ENCODE measurements around the gene TMEM184C.

TMEM184C gene

DNA sequence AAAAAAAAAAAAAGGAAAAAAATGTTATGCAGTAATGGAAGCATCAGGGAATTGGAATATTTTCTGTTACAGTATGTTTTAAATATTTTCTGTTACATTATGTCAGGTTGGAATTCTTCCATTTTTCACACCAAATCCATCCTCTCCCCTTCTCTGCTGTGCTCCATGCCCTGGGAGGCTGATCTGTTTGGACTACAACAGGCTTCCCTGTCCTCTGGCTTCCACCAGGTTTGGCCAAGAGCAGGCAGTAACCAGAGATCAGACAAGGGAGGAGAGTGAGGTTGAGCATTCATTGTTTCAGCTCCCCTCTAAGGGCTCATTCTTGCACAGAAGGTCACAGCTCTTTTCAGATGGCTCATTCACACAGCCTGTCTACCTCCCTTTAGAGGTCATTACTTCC is 11.7 kb upstream of the TMEM184C start:
- DNase-seq = no peak

DNA sequence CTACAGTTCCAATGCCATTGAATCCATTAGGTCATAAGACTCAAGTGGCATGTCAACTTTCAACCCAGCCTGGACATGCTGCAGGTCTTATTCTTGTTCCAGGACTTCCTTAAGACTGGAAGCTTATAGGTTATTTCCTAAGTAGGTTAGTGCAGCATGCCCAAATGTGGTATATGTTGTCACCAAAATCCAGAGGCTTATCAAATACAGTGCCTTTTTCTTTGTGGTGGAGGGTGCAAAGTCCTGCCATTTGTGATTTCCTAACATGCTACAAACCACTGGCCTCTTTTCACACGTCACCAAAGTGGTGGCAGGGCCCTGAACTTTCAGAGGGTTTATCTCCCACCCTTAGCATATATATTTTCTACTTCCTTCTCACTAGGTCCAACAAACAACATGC is 9.7 kb upstream of the TMEM184C start:
- no peak for DNase-seq

DNA sequence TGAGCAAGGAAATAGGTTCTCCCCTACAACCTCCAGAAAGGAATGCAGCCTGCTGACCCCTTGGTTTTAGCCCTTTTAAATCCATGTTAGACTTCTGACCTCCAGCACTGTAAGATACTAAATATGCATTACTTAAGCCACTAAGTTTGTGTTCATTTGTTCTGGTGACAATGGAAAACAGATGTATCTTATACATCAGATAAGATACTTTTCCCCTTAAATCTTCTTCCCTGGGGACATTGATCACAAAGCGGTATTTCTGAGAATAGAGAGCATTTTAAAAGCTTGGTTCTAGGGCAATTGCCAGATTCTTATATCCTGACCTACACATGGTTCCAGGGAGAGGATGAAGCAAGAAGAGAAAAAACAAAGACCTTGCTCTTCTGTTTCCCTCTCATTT is 6.5 kb upstream of the TMEM184C start:
- no peak for DNase-seq

DNA sequence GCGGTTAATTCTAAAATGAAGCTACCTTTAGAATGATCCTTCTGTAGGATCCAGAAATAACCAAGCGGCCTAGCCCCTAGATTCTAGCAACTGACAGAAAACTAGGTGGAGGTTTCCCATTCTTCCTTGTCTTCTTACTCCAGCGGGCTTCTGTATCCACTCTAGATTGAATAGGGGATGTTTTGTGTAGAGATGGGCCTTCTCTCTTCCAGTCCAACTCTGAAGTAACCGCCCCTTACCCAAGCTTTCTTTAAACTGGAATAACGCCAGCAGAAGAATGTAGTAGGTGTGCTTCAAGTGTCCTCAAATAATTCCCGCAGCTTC is 386 bp upstream of the TMEM184C start:
- no peak for DNase-seq

DNA sequence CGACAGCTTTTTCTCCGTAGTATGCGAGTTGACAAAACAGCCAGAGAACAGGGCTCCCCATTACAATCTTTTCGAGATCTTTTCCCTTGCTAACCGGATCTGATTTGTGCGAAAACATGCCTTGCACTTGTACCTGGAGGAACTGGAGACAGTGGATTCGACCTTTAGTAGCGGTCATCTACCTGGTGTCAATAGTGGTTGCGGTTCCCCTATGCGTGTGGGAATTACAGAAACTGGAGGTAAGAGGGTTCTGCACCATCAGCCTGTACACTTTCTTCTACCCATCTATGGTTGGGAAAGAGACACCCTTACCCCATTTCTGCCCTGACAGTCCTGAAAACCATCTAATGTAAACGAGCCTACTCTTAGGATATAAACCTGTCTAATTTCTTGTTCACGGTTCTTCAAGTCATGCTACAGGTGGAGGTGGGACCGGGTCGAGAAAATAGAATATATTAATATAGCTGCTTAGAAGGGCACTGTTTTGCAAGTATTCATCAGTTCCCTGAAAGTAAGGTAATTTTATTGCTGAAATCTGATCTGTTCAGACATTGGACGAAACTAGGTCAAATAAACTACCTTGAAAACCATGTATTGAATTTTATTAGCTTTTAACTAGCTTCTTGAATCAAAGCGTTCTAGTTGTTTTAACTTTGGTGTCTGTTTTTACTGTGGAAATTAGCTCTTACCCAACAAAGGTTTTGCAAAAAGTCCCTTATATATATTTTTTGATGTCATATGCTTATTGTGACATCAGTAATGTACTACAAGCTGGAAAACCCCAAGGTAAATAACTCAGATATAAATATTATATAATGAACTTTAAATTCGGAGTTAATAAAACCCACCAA is 869 bp downstream of the TMEM184C start:
- no peak for DNase-seq

DNA sequence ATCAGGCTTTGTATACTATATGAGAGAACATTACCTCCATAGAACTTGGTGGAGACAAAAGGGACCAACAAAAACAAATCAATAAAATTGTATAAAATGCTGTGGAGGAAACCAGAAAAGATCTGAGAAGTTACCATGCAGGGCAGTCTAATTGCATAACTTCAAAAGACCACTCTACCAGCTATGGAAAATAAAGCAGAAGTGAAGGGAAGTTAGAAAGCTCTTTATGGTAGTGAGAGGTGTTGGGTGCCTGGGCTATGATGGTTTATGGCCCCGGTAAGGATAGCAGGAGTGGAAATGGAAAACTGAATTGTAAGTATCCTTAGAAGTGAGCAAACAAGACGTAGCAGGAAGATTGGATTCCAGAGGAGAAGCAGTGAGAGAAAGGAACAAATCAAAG is 3.1 kb downstream of the TMEM184C start:
- no peak for DNase-seq

DNA sequence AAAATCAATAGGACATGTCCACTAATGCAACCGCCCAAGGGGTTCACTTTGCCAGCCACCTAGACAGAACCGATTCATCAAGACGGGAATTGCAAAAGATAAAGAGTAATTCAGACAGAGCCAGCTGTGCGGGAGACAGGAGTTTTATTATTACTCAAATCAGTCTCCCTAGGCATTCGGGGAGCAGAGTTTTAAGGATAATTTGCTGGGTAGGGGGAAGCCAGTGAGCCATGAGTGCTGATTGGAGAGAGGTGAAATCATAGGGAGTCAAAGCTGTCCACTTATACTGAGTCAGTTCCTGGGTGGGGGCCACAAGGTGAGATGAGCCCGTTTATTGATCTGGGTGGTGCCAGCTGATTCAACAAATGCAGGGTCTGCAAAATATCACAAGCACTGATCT is 8.5 kb downstream of the TMEM184C start:
- DNase-seq = no peak

DNA sequence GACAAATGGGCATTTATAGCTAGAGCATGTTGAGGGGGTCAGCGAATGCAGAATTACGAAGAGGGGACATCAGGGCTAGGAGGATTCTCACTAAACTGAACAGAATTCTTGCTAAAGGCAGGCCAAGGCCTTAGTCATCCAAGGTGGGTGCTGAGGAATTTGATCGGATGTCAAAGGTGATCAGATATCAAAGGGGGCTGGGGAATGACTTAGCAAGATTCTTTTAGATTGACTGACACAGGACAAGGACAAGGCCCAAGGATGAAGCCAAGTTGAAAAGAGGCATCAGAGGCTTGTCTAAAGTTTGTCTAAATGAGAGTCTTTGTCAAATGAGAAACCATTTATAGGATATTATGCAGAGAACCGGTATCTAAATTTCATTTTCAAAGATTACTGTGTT is 9.7 kb downstream of the TMEM184C start:
- DNase-seq = no peak

DNA sequence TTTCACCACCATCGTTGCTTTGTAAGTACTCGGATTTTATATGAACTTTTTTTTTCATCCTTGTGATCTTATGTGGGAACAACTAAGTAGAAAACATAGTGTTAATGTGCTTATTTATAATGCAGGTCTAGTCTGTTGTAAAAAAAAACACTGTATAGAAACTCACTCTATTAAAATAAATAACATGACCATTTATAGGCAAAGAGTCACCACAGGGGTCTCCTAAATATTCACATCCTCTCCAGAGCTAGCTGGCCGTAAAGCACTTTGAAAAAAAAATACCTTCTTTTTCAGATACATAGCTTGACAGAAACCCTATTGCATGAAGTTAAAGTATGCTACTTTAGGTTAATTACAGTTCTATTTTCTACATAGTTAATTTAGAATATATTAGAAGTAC is 11.2 kb downstream of the TMEM184C start:
- DNase-seq = no peak

DNA sequence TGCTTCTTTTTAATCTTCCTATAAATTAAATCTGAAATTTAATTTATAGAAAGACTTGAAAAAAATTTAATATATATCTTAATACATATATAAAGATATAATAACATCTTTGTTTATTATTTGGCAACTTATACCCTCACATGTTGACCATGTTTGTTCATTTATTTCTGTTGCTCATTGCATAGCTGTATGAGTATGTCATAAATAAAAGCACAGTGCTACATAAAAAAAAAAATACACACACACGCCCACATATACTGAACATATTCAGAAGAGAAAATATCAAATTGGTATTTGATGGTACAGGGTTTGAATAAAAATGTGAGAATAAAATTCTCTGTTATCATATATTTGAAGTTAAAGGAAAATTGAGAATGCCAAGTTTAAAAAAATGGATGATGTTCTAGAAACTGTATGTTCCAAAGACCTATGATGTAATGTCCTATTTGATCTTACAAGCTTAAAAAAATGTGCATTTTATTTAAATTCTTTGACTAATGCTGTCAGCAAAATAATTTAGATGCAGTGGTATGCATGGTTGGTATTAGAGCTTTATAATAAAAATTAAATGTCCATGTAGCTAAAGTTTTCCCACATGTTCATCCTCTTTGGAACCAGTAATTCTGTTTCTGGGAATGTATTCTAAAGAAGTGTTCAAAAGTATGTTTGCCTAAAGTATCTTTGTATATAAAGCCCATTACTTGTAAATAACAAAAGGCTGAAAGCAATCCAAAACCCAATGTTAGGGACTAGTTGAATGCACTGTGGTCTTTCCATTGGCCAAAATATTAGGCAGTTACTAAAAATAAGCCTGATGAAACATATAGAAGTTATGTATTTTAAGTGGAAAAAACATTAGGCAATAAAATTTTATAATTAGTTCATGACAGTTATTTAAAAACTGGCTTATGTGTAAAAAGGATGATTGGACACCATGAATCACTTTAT is 12.9 kb downstream of the TMEM184C start:
- no peak for DNase-seq

DNA sequence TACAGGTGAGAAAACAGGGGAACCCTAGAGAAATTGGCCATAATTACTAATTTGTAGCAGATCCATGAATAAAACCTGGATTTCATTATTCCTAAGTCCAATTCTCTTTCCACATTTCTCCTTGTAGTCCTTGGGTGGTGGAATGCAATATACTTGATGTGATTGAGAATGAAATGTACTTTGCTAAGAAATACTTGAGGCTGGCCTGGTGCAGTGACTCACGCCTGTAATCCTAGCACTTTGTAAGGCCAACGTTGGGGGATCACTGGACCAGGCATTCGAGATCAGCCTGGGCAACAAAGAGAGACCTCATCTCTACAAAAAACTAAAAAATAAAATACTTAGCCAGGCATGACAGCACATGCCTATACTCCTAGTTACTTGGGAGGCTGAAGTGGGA is 15.9 kb downstream of the TMEM184C start:
- DNase-seq = no peak

DNA sequence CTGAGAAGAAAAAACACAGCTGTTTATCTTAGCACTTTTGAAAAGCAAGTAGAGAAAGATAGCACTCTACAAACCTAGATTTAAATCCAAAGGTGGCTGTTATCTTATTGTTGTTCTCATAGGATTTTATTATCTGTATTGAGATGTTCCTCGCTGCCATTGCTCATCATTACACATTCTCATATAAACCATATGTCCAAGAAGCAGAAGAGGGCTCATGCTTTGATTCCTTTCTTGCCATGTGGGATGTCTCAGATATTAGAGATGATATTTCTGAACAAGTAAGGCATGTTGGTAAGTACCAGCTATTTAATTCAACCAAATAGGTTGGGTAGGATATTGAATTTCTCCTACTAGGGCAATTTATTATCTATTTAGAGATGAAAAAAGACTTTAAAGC is 16.4 kb downstream of the TMEM184C start:
- no peak for DNase-seq

DNA sequence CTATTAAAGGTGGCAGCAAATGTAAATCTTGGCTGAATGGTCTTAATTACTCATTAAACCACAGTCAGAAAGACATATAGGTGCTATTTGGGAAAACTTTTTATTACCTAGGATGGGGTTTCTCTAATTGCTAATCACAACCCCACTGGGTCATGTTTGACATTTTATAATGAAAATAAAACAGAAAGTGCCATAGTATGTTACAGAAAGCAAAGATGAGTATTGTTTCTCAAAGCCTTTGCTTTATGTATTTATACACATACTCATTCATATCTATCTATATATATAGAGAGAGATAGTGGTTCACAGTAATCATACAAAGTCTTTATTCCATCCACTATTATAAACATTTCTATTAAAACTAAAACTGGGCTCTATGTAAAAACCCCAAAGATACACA is 18.2 kb downstream of the TMEM184C start:
- DNase-seq = no peak

DNA sequence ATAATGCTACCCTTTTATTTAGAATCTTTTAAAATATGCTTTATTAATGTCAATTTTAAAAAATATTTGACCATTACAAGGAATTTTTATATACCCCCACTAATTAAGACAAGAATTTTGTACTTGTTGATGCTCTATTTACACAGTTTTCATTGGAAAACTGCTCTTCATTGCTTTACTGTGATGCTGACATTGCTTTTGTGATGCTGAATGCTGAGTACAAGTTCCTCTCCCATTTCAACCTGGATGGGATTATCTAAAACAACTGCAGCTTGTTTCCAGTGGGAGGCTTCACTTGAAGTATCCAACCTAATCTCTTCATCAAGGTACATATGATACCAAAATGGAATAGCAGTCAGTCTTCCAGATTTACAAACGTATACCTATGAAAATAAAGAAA is 21.2 kb downstream of the TMEM184C start:
- DNase-seq = no peak

DNA sequence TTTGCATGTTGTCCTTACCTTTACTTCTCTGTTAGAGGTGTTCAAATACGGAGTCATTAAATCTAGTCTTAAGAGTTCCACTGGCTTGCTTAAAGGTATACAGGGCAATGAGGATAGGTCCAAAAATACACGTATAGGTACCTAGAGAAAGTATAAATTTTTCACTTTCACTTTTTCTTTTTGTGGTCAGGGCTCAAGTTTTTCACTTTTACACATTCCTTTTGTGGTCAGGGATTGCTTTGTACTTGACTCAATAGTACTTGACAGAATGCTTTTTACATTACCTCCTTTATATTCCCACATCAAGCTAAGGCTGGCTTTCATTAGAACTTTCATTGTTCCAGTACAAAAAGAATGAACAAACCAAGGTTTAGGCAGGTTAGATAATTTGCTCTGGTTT is 21.7 kb downstream of the TMEM184C start:
- no peak for DNase-seq

DNA sequence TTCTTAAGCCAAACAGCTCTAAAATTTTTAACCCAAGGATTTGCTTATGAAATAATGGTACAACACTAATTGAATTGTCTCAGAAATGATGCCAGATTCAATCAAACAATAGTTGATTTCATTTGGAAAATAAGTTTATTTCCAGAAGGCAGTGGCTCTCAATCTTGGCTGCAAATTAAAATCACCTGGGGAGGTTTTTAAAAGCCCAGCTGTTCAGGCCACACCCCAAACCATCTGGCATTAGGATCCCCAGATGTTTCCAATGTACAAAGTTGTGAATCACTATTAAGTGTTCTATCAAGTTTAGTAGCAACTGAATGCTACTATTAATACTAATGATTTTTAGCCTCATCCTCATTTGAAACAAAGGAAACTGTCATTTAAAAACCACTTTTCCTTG is 22.2 kb downstream of the TMEM184C start:
- no peak for DNase-seq

DNA sequence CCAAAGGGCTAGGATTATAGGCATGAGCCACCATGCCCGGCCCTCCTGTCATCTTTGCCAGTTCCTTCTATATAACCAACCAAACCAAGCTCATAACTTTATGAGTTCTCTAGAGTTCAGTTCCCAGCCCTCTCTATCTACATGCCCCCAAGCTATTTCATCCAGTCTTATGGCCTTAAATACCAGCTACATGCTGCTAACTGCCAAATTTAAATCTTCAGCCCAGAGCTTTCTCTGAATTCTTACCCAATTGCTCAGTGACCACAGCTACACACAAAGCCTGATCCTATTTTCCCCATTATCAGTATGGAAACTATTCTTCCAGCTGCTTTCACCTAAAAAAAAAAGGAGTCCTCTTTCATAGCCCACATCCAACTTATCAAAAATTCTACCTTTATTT is 23.1 kb downstream of the TMEM184C start:
- DNase-seq = no peak

DNA sequence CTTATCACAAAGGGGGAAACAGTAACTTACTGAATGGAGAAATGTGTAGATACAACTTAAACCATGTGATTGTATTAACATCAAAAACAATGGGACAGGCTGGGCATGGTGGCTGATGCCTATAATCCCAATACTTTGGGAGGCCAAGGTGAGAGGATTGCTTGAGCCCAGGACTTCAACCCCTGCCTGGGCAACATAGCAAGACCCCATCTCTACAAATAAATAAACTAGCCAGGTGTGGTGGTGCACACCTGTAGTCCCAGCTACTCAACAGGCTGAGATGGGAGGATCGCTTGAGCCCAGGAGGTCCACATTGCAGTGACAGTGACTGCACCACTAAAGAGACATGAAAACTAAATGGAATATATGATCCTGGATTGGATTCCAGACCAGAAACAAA is 26.4 kb downstream of the TMEM184C start:
- DNase-seq = no peak

DNA sequence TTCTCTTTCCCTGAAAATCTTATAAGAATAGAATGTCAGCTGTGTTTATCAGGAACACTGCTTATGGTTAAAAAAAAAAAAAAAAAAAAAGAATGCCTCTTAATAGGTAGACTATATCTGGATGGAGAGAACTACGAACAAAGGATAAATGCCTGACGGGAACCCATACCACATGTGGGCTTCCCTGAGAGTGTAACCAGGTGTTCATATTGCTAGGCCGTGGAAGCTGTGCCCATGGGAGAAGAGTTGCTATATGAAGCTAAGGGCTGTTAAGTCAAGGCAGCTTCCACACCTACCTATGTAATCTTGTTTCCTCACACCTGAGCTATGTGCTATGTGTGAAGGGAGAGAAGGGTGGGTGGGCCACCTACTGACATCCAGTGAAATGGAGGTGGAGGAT is 27.3 kb downstream of the TMEM184C start:
- DNase-seq = no peak

DNA sequence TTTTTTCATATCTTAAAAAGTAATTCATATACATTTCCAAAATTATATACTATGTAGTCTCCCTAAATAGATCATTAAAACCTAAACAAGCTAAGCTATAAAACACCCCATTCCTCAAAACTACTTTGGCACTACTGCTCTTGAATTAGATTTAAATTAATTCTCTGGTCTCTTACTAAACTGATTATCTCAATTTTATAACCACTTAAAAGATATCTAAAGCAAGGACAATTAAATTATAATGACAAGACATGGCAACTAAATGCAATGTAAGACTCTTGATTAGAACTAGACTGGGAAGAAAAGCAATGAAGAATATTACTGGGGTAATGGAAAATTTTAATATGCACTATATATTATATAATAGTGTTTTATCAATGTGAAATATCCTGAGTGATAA is 27.9 kb downstream of the TMEM184C start:
- no peak for DNase-seq

DNA sequence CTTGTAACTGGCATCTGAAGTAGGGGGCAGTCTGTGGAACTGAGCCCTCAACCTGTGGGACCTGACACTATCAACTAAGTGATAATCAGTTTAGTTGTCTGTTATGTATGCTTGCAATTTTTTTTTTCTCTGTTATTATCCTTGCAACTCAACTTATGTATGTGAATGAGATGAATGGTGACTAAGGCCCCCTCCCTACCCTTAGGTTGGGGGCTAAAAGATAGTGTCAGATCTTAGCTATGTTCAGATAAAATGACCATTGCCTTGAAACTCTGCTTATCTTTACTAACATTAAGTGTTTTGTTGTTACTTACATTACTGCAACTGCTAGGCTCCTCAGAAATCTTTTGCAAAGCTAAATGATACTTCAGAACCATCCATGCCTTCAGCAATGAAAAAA is 31.5 kb downstream of the TMEM184C start:
- no peak for DNase-seq

DNA sequence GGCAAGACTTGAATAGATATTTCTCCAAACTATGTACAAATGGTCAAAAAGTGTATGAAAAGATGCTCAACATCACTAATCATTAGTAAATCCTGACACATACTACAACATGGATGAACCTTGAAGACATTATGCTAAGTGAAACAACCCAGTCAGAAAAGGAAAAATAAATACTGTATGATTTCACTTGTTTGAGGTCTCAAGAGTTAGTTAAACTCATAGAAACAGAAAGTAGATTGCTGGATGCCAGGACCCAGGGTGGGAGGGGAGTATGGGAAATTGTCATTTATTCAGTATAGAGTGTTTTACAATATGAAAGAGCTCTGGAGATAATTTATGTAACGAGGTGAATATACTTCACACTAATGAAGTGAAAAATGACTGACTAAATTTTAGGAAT is 34.4 kb downstream of the TMEM184C start:
- no peak for DNase-seq

DNA sequence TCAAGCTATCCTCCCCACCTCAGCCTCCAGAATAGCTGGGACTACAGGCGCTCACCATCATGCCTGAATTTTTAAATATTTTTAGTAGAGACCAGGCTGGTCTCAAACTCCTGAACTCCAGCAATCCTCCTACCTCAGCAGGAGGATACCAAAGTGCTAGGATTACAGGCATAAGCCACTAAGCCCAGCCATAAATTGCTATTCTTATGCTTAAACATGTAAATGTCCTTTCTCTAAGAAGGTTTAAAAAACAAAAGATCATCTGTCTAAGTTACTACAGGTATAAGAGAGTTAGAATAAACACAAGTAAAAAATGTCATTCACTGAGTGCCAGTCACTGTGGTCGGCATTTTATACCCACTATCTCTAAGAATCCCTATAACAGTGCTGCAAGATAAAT is 38.4 kb downstream of the TMEM184C start:
- DNase-seq = no peak

DNA sequence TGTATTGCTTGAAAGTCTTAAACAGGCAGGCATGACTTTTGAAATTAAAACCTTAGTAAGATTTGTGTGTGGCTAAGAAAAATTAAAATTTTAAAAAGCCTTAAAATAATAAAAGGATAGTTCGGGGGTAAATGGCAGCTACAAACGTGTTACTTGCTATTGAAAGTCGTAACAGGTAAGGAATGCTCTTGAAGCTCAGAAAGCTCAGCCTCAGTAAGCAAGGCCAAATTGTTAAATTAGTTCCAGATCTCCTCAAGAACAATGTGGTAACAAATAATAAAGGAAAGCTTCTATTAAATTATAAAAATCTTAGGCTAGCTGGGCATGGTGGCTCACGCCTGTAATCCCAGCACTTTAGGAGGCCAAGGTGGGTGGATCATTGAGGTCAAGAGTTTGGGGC is 41.3 kb downstream of the TMEM184C start:
- DNase-seq = no peak

All from stimulated activated CD4-positive, alpha-beta T cell treated with anti-CD3 and anti-CD28 coated beads, Interleukin-4, amount 100 ng/mL, for 24 hours (primary cell).